HG03097 (cell line): ENCODE measurements around the gene LHX4.

ENCODE experiments used
- ATAC-seq: cut with Tn5 transposase; IDR thresholded peaks from one replicate; pipeline ENCODE4 v1.9.1; 2021; ENCODE audit not compliant: unreplicated experiment, low FRiP score

Gene LHX4

GRCh38 chr1:180224902-180225301, 5.2 kb upstream of the LHX4 start:
- ATAC-seq, result no peak

GRCh38 chr1:180225403-180225802, 4.7 kb upstream of the LHX4 start:
- ATAC-seq, result no peak

GRCh38 chr1:180227861-180228647, 2.0 kb upstream of the LHX4 start:
- ATAC-seq, result no peak

- no peak for ATAC-seq
Measured at GRCh38 chr1:180228648-180229482, 1.2 kb upstream of the LHX4 start.

- no peak for ATAC-seq
Measured at GRCh38 chr1:180230416-180230790, 339 bp downstream of the LHX4 start.

GRCh38 chr1:180230791-180231505, 884 bp downstream of the LHX4 start:
- no peak for ATAC-seq

- no peak for ATAC-seq
Measured at GRCh38 chr1:180231506-180231921, 1.4 kb downstream of the LHX4 start.

GRCh38 chr1:180231936-180232335, 1.9 kb downstream of the LHX4 start:
- ATAC-seq, result no peak

- ATAC-seq, result no peak
Measured at GRCh38 chr1:180232521-180233043, 2.5 kb downstream of the LHX4 start.

- no peak for ATAC-seq
Measured at GRCh38 chr1:180233191-180234011, 3.3 kb downstream of the LHX4 start.

GRCh38 chr1:180234369-180235076, 4.5 kb downstream of the LHX4 start:
- no peak for ATAC-seq

GRCh38 chr1:180235077-180235501, 5.0 kb downstream of the LHX4 start:
- ATAC-seq, result no peak

GRCh38 chr1:180235502-180236239, 5.6 kb downstream of the LHX4 start:
- ATAC-seq, result no peak

GRCh38 chr1:180236698-180237509, 6.8 kb downstream of the LHX4 start:
- ATAC-seq, result no peak

GRCh38 chr1:180237869-180238476, 7.9 kb downstream of the LHX4 start:
- ATAC-seq, result no peak

GRCh38 chr1:180238675-180239074, 8.6 kb downstream of the LHX4 start:
- ATAC-seq, result no peak
